ENCODE measurements around the gene PAX8. TPM values are rescaled to one million over a fixed set of nuclear protein-coding genes. Genes with fewer than 3 reads are reported as not detected.
"Not testable (repeated sequence)": the region's sequence is repeated elsewhere in the genome, so short reads cannot be mapped to it uniquely, and the experiment has no call there.

PAX8 gene
- total RNA-seq, 1 donor from 2014 or later: 0.44 TPM

- intact Hi-C loops (cut with micrococcal nuclease): no loop called here
Observed at GRCh38 chr2:113305146-113305545, 26.4 kb upstream of the PAX8 start.

DNA sequence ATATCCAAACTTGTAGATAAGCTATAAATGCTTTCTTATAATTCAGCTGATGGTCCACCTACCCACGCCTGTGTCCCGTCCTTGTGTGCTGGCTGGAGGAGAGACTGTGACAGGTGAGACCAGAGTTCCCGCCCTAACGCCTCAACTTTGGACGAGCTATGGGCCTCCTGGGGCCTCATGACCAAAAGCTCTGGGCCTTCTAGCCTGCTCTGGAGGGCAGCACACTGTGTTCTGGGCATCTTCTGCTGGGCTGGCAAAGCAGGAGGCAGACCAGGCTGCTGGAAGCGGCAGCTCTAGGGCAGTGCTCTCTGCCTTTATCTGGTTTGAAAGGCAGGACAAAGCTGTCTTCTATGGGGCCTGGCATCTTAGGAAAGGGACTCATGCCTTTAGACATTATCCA lies 26.0 kb upstream of the PAX8 start:
- peaks cover 7% of the 10 kb centered on the region for H3K27me3 ChIP-seq (ENCODE audit: low read depth)
- intact Hi-C loops (cut with micrococcal nuclease): no loop called here
- H3K27ac ChIP-seq (replicated peaks): no peak overlapping the region
- no peak for TF ChIP-seq CTCF (IDR thresholded peaks at IDR 0.05; ENCODE audit: borderline replicate concordance)
- no peaks in the 10 kb centered on the region for H3K4me1 ChIP-seq
- H3K4me3 ChIP-seq: no peak overlapping the region
- DNase-seq: no peak
- H3K9me3 ChIP-seq (replicated peaks): no peaks in the 10 kb centered on the region
- no peaks in the 10 kb centered on the region for H3K36me3 ChIP-seq

More at GRCh38 chr2:113305146-113305545, 26.4 kb upstream of the PAX8 start:
- no peak for DNase-seq
- Histone ChIP-seq H3K27ac (replicated peaks) (no peak overlapping the region), H3K9me3 (replicated peaks) (no peaks in the 10 kb centered on the region), H3K4me3 (no peak overlapping the region), H3K27me3 (ENCODE audit: low read depth) (peaks cover 7% of the 10 kb centered on the region), H3K4me1 (no peaks in the 10 kb centered on the region), H3K36me3 (no peaks in the 10 kb centered on the region)
- no peak for TF ChIP-seq CTCF (IDR thresholded peaks at IDR 0.05; ENCODE audit: borderline replicate concordance)

DNA sequence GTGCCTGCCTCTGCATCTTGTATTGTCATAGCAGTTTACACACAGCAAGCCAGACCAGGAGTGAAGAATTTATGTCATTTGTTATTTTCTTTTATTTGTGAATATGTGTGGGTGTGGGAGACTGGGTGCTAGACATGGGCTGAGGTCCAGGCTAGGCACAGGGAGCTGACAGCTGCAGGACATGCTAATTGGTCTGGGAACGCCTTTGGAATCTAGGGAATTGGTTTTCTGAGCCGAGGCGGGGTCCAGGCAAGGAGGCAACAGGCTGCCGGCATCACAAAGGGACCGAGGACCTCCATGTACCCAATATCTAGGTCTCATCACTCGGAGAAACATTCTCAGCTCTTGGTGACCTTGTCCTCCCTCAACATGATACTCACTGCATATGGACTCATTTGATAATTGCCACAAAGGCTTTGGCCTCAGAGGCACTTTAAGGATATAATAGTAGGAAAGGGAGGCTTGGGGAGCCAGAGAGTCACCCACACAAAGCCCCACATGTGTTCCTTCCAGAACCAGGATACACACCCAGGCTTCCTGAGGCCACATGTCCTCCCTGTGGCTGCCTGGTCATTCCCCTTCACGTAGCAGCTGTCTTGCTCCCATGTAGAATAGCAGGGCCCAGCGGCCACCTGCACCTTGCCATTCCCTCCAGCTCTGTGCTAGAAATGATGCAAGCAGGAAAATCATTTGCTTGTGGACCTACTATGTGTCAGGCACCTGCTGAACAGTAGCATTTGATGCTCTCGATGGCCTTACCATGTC lies 23.7 kb upstream of the PAX8 start:
- H3K36me3 ChIP-seq; H3K4me3 ChIP-seq; H3K9me3 ChIP-seq (replicated peaks); H3K27ac ChIP-seq (replicated peaks); H3K27me3 ChIP-seq (ENCODE audit: low read depth); H3K4me1 ChIP-seq; DNase-seq; intact Hi-C loops (cut with micrococcal nuclease): not testable (repeated sequence)

DNA sequence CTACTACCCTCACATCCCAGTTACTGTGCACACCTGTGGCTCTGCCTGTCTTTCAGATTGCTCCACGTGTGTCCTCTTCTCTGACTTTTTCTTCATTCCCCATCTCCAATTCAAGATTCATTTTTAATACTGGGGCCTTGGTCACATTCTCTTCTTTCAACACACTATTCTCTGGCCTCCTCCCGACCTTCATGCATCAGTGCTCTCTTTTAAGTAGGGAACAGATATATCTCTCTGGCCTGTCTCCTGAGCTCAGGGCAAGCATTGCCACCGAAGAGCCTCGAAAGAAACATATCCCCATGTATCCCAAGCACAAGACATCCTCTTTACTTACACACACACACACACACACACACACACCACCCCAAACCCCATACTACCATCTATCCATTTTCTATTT lies 21.6 kb upstream of the PAX8 start:
- Histone ChIP-seq H3K4me1 (no peaks in the 10 kb centered on the region), H3K36me3 (no peaks in the 10 kb centered on the region), H3K27me3 (ENCODE audit: low read depth) (no peaks in the 10 kb centered on the region), H3K27ac (replicated peaks) (no peak overlapping the region), H3K4me3 (no peak overlapping the region), H3K9me3 (replicated peaks) (no peaks in the 10 kb centered on the region)
- no peak for TF ChIP-seq CTCF (IDR thresholded peaks at IDR 0.05; ENCODE audit: borderline replicate concordance)
- DNase-seq: no peak
- intact Hi-C loops (cut with micrococcal nuclease): no loop called here

GRCh38 chr2:113298176-113298575 lies 19.5 kb upstream of the PAX8 start:
- H3K9me3 ChIP-seq (replicated peaks): no peaks in the 10 kb centered on the region
- no peaks in the 10 kb centered on the region for H3K36me3 ChIP-seq
- TF ChIP-seq CTCF (IDR thresholded peaks at IDR 0.05; ENCODE audit: borderline replicate concordance): no peak
- H3K27me3 ChIP-seq (ENCODE audit: low read depth): no peaks in the 10 kb centered on the region
- intact Hi-C loops (cut with micrococcal nuclease): no loop called here
- no peak for DNase-seq
- H3K27ac ChIP-seq (replicated peaks): no peak overlapping the region
- H3K4me1 ChIP-seq: no peaks in the 10 kb centered on the region
- H3K4me3 ChIP-seq: no peak overlapping the region

DNA sequence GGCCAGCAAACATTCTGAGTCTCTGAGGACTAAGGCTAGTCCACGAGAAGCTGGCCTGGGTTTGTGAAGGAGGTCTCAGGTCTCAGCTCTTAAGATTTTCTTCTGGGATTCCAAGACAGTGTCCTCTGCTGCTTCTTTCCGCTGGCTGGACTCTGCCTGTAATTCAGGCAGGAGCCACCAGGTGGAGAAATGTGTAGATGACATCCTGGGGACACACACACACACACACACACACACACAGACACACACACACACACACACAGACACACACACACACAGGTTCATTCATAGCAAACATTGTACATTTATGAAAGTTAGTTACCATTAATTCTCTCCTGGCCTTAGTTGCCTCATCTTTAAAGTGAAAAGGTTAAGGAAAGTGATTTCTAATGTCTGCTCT lies 18.9 kb upstream of the PAX8 start:
- intact Hi-C loops (cut with micrococcal nuclease); H3K4me3 ChIP-seq; DNase-seq; H3K27ac ChIP-seq (replicated peaks); H3K4me1 ChIP-seq; H3K9me3 ChIP-seq (replicated peaks); H3K36me3 ChIP-seq; H3K27me3 ChIP-seq (ENCODE audit: low read depth): not testable (repeated sequence)
